IPS-11a (cell line): ENCODE data around the gene CITED4.
"Not testable (repeated sequence)": the region's sequence is repeated elsewhere in the genome, so short reads cannot be mapped to it uniquely, and the experiment has no call there.

Source experiments
- H3K4me3 ChIP-seq: one replicate; pipeline ENCODE4 v1.5.1; 2013; ENCODE audit warnings: low read depth, low read length, control low read depth

Gene CITED4, protein sequence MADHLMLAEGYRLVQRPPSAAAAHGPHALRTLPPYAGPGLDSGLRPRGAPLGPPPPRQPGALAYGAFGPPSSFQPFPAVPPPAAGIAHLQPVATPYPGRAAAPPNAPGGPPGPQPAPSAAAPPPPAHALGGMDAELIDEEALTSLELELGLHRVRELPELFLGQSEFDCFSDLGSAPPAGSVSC

DNA sequence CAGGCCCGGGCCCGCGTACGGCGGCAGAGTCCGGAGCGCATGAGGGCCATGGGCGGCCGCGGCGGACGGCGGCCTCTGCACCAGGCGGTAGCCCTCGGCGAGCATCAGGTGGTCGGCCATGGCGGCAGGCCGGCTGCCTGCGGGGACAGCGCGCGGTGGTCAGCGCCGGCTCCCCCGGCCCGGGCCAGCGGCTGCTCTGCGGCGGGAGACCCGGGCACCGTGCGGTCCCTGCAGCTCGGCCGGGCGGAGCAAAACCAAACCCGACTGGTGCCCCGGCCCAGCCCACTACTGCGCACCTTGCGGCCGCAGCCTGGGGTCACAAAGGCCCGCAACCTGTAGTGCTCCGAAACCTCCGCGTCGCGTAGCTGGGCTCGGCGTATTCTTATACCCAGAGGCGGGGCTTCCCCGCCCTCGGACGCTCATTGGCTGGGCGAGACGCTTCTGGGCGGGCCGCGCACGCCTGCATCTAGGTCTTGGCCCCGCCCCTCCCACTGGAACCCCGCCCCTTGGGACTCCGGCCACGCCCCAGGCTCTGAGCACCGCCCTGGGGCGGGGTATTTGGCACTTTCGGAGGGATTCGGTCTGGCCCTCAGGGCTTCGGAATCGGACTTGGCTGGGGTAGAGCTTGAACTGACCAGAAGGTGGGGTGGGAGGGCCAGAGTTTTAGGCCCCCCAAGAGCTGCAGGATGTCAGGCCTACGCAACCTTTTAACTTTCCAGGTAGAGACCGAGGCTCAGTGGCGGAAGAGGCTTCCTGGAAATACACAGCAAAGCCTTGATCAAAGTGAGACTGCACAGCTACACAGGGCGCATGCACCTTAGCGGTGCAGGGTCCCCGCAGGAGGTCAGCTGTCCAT lies at the start of gene CITED4:
CITED4 (minus strand) TSS at position 356 of the 856 bp plus-strand sequence; CDS start at position 120, 236 bp downstream.
- H3K4me3 ChIP-seq, result peak within 1 kb of the TSS; percentile 47

DNA sequence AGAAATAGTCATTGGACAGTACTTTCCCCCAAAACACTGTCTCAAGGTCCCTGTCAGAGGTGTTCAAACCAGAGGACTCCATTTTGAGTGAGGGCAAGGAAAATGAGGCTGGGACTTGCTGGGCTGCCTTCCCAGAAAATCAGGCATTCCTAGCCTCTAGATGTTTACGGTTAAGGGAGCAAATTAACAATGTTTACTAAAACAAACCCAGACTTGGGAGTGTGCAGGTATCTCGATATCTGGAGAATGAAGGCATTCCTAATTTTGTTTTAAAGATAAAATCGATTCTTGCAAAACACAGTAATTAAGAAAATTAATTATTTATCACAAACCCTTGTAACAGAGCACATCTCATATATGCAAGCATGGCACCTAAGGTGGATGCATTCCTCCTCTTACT lies 48.9 kb upstream of the CITED4 start:
- no peak overlapping the region for H3K4me3 ChIP-seq

DNA sequence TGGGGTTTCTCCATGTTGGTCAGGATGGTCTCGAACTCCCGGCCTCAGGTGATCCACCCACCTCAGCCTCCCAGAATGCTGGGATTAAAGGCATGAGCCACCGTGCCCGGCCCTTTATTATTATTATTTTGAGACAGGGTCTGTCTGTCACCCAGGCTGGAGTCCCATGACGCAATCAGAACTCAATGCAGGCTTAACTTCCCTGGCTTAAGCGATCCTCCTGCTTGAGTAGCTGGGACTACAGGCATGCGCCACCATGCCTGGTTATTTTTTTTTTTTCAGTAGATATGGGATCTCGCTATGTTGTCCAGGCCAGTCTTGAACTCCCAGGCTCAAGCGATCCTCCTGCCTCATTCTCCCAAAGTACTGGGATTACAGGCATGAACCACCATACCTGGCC lies 47.1 kb upstream of the CITED4 start:
- H3K4me3 ChIP-seq, result no peak overlapping the region

DNA sequence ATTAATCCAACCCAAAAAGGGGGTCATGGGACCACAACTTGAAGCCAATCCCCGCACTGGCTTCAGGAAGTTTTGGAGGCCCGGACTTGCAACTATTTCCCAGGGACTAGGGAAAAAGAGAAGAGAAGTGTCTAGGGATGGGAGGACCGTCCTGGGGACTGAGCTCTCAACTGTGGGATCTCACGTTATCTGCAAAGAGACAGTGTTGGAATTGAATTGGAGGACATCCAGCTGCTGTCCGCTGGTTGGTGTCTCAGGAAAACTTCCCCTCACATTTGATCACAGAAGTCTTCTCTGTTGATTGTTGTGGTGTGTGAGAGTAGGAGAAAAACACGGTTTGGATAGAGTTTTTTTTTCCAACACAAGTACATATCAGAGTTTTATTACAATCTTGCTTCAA lies 46.2 kb upstream of the CITED4 start:
- H3K4me3 ChIP-seq, result no peak overlapping the region

DNA sequence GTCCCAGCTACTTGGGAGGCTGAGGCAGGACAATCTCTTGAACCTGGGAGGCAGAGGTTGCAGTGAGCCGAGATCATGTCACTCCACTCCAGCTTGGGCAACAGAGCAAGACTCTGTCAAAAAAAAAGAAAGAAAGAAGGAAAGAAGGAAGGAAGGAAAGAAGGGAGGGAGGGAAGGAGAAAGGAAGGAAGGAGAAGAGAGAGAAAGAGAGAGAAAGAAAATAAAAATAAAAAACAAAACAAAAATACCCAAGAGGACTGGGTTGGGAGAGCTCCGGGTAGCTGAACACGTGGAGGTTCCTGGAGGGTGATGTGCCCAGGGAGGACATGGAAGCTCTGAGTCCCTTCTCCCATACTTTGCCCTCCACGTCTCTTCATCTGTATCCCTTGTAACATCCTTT lies 45.7 kb upstream of the CITED4 start:
- no peak overlapping the region for H3K4me3 ChIP-seq

DNA sequence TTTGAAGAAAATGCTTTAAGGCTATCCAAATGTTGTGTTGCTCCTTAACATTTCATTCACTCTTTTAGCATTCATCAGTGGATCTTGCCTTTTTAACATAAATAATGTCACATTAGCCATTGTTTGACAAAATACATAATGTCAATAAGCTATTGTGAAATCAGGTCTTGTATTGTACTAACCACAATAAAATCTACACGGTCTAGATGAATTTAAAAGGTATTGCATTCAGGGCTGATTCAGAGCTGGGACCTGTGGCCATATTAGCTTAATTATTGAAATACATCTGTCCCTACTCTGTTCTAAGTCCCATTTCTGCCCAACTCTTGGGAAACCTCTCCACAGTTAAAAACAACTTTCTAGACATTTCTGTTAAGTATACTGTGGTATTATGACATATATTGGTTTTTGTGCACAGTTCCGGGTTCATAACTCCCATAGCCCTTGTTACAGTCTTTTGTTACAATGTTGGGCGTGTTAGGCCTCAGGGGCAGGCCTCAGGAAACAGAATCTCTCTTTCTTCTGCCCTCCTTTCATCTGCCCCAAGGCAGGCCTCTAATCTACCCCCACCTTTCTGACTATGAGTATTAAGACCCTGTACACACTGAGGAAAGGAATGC lies 44.7 kb upstream of the CITED4 start:
- no peak overlapping the region for H3K4me3 ChIP-seq

DNA sequence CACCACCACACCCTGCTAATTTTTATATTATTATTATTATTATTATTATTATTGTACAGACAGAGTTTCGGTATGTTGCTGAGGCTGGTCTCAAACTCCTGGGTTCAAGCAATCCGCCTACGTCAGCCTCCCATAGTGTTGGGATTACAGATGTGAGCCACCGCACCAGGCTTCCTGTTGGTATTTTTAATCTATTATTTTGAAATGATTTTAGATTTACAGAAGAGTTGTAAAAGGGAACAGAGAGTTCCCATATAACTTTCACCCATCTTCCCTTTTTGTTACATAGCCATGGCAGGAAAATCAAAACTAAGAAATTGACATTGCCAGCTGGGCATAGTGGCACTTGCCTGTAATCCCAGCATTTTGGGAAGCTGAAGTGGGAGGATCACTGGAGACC lies 42.9 kb upstream of the CITED4 start:
- no peak overlapping the region for H3K4me3 ChIP-seq

DNA sequence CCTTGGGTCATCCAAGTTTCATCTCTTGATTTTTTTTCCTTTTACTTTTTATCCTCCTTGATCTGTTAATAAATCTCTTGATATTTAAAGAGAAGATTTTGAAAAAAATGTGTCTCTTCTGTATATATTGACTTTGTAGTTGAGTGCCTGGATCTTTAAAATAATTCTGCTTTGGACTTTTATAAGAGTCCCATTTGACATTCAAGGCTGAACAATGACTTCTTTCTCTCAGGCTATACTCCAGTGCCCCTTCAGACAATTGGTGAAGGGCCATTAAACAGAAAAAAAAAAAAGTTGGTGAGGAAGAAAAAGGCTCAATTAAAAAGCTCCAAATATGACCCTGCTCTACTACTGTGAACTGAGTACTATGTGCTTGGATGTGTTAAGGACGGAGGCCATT lies 40.9 kb upstream of the CITED4 start:
- no peak overlapping the region for H3K4me3 ChIP-seq

DNA sequence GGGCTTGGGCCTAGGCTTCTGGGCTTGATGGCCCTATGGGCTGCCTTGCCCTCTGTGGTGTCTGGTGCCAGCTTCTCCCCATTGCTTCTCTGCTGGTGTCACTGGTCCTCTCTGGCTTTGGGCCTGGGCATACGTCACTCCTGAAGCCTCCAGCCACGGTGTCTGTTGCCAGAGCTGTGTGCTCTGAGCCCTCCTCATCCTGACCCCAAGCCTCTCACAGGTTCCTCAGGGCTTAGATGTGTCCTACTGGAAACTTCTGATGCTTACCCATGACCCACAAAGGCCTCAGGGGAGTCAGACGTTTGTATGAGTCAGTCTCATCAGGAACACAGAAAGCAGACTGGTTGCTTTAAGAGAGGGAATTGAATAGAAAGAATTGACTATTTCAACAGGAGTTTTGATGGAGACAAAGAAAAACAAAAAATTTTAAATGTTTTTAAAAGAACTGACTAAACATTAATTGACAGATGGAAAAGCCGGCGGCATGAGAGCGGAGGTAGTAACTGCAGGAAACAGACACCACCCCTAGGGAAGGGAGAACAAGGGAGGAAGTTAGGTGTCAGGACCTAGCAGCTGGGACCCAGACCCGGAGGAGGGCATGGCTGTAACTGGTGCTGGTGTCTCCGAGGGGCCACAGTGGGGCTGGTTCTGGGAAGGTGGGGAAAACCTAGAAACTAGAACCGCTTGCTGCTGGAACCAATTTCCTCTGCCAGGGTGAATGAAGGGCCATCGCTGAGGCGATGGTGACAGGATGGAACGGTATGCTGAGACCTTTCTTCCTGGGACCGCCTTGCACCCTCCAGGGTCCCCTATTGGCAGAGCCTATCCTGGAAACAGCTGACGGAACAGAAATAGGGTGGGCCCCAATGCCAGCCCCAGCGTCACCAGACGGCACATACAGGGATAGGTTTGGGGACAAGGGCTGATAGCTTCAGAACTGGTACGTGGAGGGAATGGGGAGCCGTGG lies 40.0 kb upstream of the CITED4 start:
- no peak overlapping the region for H3K4me3 ChIP-seq

DNA sequence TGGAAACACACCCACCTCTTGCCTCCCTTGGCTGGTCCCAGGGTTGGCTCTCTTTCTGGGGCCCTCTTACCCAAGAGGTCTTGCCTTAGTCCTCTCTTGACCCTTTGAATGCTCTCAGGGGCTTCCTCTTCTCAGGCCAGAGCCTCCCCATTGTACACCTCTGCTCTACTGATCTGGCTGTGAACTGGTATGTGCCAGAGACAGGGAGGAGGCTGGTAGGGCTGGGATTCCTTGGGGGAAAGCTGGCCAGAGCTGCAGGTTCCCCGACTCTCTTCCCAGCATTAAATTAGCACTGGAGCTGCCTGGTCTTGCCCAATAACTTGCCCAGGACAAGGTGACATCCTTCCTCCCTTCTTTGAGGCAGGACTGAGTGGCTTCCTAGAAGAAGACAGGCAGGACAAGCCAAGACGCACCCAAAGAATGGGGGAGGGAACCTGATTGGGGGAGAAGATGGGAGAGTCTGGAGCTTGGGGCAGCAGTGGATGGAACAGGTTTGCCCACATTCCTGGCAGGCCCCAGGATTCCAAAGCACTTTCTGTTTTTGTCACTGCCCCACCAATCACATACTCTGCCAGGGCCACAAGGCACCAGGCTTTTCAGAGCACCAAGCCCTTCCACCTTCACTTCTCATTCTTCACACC lies 37.2 kb upstream of the CITED4 start:
- H3K4me3 ChIP-seq, result no peak overlapping the region

DNA sequence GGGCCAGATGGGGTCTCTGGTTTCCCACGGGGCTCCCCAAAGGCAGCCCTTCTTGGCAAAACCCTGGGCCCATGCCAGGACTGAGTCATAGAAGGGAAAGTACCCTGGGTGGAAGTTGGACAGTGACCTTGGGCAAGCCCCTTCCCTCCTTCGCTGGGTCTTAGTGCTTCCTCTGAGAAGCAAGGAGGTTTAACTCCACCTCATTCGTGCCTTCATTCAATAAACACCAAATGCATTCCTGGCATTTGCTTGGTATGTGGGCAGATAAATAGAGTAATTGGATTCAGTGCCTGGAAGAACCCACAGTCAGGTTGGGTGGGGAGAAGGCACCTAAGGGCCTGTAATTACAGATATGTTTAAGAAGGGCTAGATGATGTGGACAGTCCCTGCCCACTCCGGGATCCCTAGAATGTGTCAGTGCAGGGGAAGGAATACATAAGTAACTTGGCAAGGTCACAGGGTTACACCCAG lies 36.3 kb upstream of the CITED4 start:
- no peak overlapping the region for H3K4me3 ChIP-seq

DNA sequence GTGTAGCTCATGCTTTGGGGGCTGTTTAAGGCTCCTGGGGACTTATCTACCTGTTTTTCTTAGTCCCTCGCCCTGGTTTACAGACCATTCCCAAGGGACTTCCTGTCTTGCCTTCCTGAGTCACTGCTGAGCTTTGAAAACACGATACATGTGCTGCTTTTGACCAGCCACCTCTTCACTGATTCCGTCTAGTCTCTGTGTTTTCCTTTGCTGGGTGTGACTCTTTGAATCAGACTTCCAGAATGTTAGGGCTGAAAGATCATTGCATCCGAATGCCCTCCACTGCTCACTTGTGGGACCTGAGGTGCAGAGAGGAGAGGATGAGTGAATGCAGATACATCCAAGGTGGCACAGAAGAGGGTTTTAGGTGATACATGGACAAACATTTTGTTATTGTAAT lies 35.4 kb upstream of the CITED4 start:
- no peak overlapping the region for H3K4me3 ChIP-seq

DNA sequence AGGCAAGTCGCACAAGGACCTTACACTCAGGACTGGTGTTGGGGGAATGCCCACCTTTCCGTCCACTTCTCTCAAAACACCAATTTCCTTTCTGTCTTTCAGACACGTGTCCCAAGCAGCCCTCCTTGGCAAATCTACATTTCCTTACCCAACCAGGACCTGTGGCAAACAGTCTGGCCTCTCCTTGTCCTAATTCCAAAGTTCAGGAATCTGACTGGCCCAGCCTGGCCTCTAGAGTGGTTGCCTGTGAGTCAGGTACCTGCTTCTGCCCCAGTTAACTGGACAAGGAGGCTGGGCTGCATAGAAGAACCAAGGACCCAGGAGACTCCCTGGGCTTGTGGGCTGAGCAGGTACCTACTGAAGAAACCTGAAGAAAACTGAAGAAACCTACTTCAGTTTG lies 34.3 kb upstream of the CITED4 start:
- H3K4me3 ChIP-seq, result no peak overlapping the region

DNA sequence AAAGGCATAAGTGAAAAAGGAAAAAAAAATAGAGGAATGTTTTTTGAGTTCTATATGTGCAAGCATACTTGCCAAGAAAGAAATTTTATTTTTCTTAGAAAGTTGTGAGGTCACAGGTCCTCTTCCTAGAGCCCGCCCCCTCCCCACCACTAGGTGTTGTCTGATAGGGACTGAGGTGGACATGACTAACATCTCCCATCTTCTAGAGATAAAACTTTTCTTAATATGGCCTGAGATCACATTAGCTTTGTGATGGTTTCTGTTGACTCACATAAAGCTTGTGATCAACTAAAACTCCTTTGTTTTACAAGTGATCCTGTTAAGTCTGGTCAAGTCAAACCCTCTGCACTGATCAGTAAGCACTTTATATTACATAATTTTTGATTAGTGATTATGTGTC lies 33.4 kb upstream of the CITED4 start:
- no peak overlapping the region for H3K4me3 ChIP-seq

DNA sequence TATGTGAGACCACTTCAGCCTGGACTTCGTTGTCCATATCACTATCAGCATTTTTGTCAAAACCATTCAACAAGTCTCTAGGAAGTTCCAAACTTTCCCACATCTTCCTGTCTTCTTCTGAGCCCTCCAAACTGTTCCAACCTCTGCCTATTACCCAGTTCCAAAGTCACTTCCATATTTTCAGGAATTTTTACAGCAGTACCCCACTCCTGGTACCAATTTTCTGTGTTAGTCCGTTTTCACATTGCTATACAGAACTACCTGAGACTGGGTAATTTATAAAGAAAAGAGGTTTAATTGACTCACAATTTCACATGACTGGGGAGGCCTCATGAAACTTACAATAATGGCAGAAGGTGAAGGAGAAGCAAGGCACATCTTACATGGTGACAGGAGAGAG lies 32.7 kb upstream of the CITED4 start:
- not testable (repeated sequence) for H3K4me3 ChIP-seq

DNA sequence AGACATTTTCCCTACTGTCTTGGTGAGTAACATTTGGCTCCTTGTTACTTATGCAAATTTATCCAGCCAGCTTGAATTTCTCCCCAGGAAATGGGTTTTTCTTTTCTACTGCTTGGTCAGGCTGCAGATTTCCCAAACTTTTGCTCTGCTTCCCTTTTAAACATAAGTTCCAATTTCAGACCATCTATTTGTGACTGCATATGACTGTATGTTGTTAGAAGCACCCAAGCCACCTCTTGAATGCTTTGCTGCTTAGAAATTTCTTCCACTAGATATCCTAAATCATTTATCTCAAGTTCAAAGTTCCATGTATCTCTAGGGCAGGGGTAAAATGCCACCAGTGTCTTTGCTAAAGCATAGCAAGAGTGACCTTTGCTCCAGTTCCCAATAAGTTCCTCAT lies 32.3 kb upstream of the CITED4 start:
- no peak overlapping the region for H3K4me3 ChIP-seq

DNA sequence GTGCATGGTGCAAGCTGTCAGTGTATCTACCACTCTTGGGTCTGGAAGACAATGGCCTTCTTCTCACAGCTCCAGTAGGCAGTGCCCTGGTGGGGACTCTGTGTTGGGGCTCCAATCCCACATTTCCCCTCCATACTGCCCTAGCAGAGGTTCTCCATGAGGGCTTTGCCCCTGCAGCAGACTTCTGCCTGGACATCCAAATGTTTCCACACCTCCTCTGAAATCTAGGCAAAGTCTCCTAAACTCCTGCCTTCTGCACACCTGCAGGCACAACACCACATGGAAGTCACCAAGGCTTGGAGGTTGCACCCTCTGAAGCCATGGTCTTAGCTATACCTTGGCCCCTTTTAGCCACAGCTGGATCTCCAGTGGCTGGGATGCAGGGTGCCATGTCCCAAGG lies 31.8 kb upstream of the CITED4 start:
- no peak overlapping the region for H3K4me3 ChIP-seq

DNA sequence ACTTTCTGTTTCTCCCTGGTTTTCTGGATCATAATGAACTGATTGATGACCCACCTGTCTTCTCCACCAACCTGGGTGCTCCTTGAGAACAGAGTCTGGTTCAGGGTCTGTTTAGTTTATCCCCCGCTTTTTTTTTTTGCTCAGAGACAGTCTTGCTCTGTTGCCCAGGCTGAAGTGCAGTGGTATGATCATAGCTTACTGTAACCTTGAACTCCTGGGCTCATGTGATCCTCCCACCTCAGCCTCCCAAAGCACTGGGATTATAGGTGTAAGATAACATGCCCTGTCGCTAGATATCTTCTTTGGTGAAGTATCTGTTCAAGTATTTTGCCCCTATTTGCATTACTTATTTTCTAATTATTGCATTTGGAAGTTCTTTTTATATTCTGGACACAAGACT lies 30.2 kb upstream of the CITED4 start:
- H3K4me3 ChIP-seq, result no peak overlapping the region

DNA sequence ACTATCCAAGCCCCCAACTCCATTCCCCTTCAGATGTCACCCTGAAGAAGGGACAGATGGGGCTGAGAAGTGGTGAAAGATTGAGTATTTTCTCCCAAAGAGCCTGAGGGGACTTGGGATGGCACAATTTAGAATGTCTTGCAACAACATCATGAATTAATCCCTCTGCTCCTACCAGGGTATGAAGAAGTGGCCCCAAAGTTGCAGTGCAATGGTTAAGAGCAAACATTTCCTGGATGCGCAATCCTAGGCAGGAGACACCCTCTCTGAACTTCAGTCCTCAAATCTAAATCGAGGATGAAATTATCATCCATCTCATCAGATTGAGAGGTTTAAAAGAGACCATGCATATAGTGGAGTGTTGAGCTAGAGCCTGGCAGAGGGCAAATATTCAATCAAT lies 28.6 kb upstream of the CITED4 start:
- H3K4me3 ChIP-seq, result no peak overlapping the region

DNA sequence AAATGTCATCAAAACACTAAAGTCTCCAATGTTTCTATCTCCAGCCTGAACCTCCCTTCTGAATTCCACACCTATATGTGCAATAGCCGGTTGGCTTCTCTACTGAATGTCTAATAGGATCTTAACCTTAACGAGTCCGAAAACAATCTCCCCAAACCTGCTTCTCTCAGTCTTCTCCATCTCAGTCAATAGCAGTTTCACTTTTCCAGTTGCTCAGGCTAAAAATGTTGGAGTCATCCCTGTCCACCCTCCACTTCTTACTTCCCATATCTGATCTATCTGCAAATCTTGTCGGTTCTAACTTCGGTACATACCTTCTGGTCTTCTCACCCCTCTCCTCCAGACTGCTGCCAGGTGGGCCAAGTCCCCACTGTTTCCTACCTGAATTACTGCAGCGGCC lies 25.5 kb upstream of the CITED4 start:
- H3K4me3 ChIP-seq, result no peak overlapping the region

DNA sequence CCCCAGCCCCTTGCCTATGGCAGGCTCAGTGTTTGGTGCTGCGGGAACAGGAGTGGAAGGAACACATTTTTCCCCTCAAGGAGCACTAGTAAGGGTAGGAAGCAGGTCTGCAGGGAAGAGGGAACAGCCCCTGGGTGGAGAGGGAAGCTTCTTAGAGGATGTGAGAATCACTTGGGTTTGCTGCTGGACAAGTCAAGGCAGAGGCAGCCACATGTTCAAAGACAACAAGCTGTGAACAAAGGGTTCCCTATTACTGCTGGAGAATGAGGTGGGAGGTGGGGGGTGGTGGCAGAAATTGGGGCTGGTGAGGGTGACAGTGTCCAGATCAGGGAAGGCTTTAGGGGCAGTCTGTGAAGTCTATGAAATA lies 24.8 kb upstream of the CITED4 start:
- no peak overlapping the region for H3K4me3 ChIP-seq
